Gastroesophageal sphincter (tissue), 4 donors: ENCODE measurements around the gene MCMBP. TPM values are rescaled to one million over a fixed set of nuclear protein-coding genes. Genes with fewer than 3 reads are reported as not detected.
"Not testable (repeated sequence)": the region's sequence is repeated elsewhere in the genome, so short reads cannot be mapped to it uniquely, and the experiment has no call there.

Source experiments
- ATAC-seq: fragments of 150-250 bp; one replicate; pipeline ENCODE4 v1.9.1; 2016; ENCODE audit warnings: mild to moderate bottlenecking, moderate library complexity
- H3K27ac ChIP-seq, 4 donors: fragments of 200-600 bp; sonication (generic) in 3 of 4; 1 replicate in 3 of 4; 2 replicates in 1 of 4; pipeline ENCODE4 v1.5.1; 2016 to 2019
- H3K27me3 ChIP-seq: fragments of 200-600 bp; sonication (generic); one replicate; pipeline ENCODE4 v1.5.1; 2019
- H3K36me3 ChIP-seq, 2 donors: fragments of 200-600 bp; sonication (generic); one replicate each; pipeline ENCODE4 v1.5.1; 2019; ENCODE audit warnings: control low read depth in 1 of 2
- H3K4me1 ChIP-seq, 3 donors: fragments of 200-600 bp; sonication (generic); 1 replicate in 2 of 3; 2 replicates in 1 of 3; pipeline ENCODE4 v1.5.1; 2016 to 2019; ENCODE audit warnings: control low read depth in 2 of 3
- H3K4me3 ChIP-seq, 2 donors: fragments of 200-600 bp; sonication (generic); one replicate each; pipeline ENCODE4 v1.5.1; 2019; ENCODE audit warnings: mild to moderate bottlenecking in 1 of 2, moderate library complexity in 1 of 2
- H3K9me3 ChIP-seq, 3 donors: fragments of 200-600 bp; sonication (generic); one replicate each; pipeline ENCODE4 v1.5.1; 2017 to 2019; ENCODE audit warnings: control low read depth in 2 of 3
- CTCF ChIP-seq, 4 experiments: fragments of 200-600 bp in 2 of 4; fragments of 450-650 bp in 2 of 4; sonication (generic) in 1 of 4; IDR thresholded peaks; one replicate each; pipeline ENCODE4 v1.5.1; 2017 to 2019; ENCODE audit warnings: antibody characterized with exemption in 4 of 4, mild to moderate bottlenecking in 2 of 4, moderate library complexity in 2 of 4
- EP300 ChIP-seq: sonication (generic); formaldehyde crosslinking; IDR thresholded peaks from one replicate; pipeline ENCODE4 v1.6.1; 2017; ENCODE audit warnings: antibody characterized with exemption, mild to moderate bottlenecking
- POLR2A ChIP-seq, 2 donors: fragments of 450-650 bp; IDR thresholded peaks; one replicate each; pipeline ENCODE4 v1.6.1; 2017; ENCODE audit warnings: antibody characterized with exemption in 2 of 2, mild to moderate bottlenecking in 2 of 2, moderate library complexity in 1 of 2
- POLR2AphosphoS5 ChIP-seq: sonication (generic); formaldehyde crosslinking; IDR thresholded peaks from one replicate; pipeline ENCODE4 v1.6.1; 2017; ENCODE audit warnings: antibody characterized with exemption
- WGBS, 2 donors: methylation state at CpG; one replicate each; pipeline ENCODE4 v1.1.5; 2018; ENCODE audit warnings: low coverage in 1 of 2; 5-methylcytosine and 5-hydroxymethylcytosine counted together
- total RNA-seq, 4 donors: library from RNA; depleted of rRNA; stranded (reverse); fragments of >200 nt; gene quantifications; one replicate each; pipeline ENCODE4 v1.1.0, GENCODE V29; 2016

The MCMBP gene
- total RNA-seq, 4 donors from 2014 or later: 45.0 to 68.0 (median 54.8) TPM

GRCh38 chr10:119796039-119796438 lies 76.6 kb downstream of the MCMBP start:
- no peak for ATAC-seq
- Histone ChIP-seq H3K36me3 (peaks cover 0 to 17% of the 10 kb centered on the region in 2 donors), H3K27ac (no peak overlapping the region), H3K4me1 (no peaks in the 10 kb centered on the region), H3K4me3 (no peak overlapping the region), H3K27me3 (no peaks in the 10 kb centered on the region), H3K9me3 (no peaks in the 10 kb centered on the region)
- TF ChIP-seq EP300: no peak
- TF ChIP-seq POLR2A (IDR thresholded peaks at IDR 0.05): no peak
- no peak for TF ChIP-seq POLR2AphosphoS5
- no peak for TF ChIP-seq CTCF (IDR thresholded peaks at IDR 0.05)
- 92 to 94% methylated on average over 4 to 6 of the region's 6 CpGs for WGBS, 2 donors

- not testable (repeated sequence) for ATAC-seq, H3K4me3 ChIP-seq, H3K27me3 ChIP-seq, H3K4me1 ChIP-seq, H3K27ac ChIP-seq, H3K9me3 ChIP-seq
- WGBS, 2 donors: no CpG with 5 or more reads among the region's 32 CpGs
- H3K36me3 ChIP-seq: peaks cover 0 to 17% of the 10 kb centered on the region in 2 donors
Measured at GRCh38 chr10:119795101-119795500, 77.5 kb downstream of the MCMBP start.

GRCh38 chr10:119786117-119786769 lies 86.4 kb downstream of the MCMBP start:
- Histone ChIP-seq H3K9me3 (no peaks in the 10 kb centered on the region), H3K27ac (no peak overlapping the region), H3K27me3 (no peaks in the 10 kb centered on the region), H3K36me3 (no peaks in the 10 kb centered on the region), H3K4me3 (no peak overlapping the region), H3K4me1 (peaks cover 0 to 35% (median 5%) of the 10 kb centered on the region in 3 donors)
- WGBS, 2 donors: 43 to 54% methylated on average over 5 of the region's 5 CpGs
- TF ChIP-seq CTCF (IDR thresholded peaks at IDR 0.05) (no peak), POLR2A (IDR thresholded peaks at IDR 0.05) (no peak)
- ATAC-seq: no peak

GRCh38 chr10:119784340-119785067 lies 88.1 kb downstream of the MCMBP start:
- TF ChIP-seq POLR2AphosphoS5 (no peak), CTCF (IDR thresholded peaks at IDR 0.05) (no peak), EP300 (no peak), POLR2A (IDR thresholded peaks at IDR 0.05) (no peak)
- WGBS, 2 donors: 41 to 46% methylated on average over 7 of the region's 7 CpGs
- no peaks in the 10 kb centered on the region for H3K27me3 ChIP-seq
- H3K4me1 ChIP-seq: peaks cover 0 to 35% (median 5%) of the 10 kb centered on the region in 3 donors
- H3K9me3 ChIP-seq: no peaks in the 10 kb centered on the region
- H3K27ac ChIP-seq: no peak overlapping the region
- no peaks in the 10 kb centered on the region for H3K36me3 ChIP-seq
- no peak overlapping the region for H3K4me3 ChIP-seq
- no peak for ATAC-seq

- Histone ChIP-seq H3K36me3 (no peaks in the 10 kb centered on the region), H3K9me3 (no peaks in the 10 kb centered on the region), H3K4me3 (no peak overlapping the region), H3K27ac (no peak overlapping the region), H3K4me1 (peaks cover 0 to 35% (median 5%) of the 10 kb centered on the region in 3 donors), H3K27me3 (no peaks in the 10 kb centered on the region)
- WGBS, 2 donors: 55 to 59% methylated on average over 7 of the region's 7 CpGs
- no peak for ATAC-seq
- TF ChIP-seq POLR2AphosphoS5: no peak
- TF ChIP-seq CTCF (IDR thresholded peaks at IDR 0.05): no peak
- TF ChIP-seq EP300: no peak
- TF ChIP-seq POLR2A (IDR thresholded peaks at IDR 0.05): no peak
Measured at GRCh38 chr10:119783665-119784027, 89.0 kb downstream of the MCMBP start.
